ENCODE results near the gene NUDT3.
"Not testable (repeated sequence)": the region's sequence is repeated elsewhere in the genome, so short reads cannot be mapped to it uniquely, and the experiment has no call there.

NUDT3 gene

DNA sequence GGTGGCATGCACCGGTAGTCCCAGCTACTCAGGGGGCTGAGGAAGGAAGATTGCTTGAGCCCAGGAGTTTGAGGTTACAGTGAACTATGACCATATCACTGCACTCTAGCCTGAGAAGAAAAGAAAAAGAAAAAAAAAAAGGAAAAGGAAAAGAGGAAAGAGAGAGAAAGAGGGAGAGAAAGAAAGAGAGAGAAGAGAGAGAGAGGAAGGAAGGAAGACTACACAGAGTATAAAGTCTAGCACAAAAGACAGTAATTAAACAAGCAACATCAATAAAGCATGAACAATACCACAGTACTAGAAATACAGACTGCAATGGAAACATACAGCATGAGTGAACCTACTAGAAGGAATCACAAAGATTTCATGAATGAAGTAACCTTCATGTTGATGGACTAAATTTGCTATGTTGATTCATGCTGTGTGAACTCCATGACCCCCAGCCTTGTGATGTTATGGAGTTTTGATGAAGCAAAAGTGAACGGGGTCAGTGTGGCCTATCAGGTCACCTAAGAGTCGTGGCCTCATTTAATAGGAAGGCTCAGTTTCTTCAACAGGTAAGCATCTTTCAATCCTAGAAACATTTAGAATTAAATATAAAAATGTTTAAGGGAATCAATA lies 57.6 kb downstream of the NUDT3 start:
- TF ChIP-seq CTCF (IDR thresholded peaks at IDR 0.05; ENCODE audit: insufficient read depth, low read depth, low read length, missing control alignments), result no peak
- no peak for DNase-seq (ENCODE audit: low read depth)
- no peak overlapping the region for H3K4me3 ChIP-seq (ENCODE audit: low read length)

DNA sequence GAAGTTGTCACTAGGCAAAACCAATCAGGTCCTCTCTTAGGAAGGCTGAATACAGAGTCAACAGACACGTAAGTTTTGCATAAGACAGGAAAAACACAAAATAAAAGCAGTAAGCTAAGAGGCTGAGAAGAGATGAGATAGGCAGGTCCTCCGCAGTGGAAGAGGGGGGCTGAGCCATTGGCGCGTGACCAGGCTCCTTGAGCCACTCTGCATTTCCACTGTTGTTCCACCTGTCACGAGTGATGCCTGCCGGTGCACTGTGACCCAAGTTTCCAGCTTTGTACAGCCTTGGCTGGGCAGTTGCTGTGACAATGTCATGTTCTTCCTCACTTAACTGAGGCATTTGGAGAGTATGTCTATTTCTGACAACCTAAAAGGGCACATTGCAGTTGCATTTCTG lies 58.6 kb downstream of the NUDT3 start:
- no peak for TF ChIP-seq CTCF (IDR thresholded peaks at IDR 0.05; ENCODE audit: insufficient read depth, low read depth, low read length, missing control alignments)
- H3K4me3 ChIP-seq (ENCODE audit: low read length), result no peak overlapping the region
- DNase-seq (ENCODE audit: low read depth), result no peak

GRCh38 chr6:34332251-34333198 lies 59.9 kb downstream of the NUDT3 start:
- no peak overlapping the region for H3K4me3 ChIP-seq (ENCODE audit: low read length)
- DNase-seq (ENCODE audit: low read depth), result no peak
- TF ChIP-seq CTCF (IDR thresholded peaks at IDR 0.05; ENCODE audit: insufficient read depth, low read depth, low read length, missing control alignments), result no peak

DNA sequence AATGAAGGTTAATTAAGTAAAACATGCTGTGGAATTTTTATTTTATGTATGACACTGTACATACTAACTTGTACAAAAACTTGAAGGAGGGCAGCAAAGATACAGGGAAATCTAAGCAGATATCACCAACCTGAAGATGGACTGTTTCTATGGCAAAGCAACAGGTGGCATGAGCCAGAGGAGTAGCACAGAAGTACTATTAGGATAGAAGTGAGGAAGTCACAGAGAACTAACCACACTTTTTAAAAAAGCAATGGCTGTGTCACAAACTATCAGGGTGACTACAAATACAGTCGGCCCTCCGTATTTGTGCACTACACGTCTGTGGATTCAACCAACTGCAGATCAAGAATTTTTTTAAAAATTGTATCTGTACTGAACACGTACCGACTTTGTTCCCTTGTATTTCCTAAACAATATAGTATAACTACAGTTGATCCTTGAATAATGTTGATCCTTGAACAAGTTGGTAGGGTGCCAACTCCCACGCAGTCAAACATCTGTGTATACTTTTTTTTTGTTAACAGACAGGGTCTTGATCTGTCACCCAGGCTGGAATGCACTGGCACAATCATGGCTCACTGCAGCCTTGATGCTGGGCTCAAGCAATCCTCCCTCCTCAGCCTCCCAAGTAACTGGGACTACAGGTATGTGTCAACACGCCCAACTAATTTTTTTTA lies 61.0 kb downstream of the NUDT3 start:
- TF ChIP-seq CTCF (IDR thresholded peaks at IDR 0.05; ENCODE audit: insufficient read depth, low read depth, low read length, missing control alignments), result no peak
- H3K4me3 ChIP-seq (ENCODE audit: low read length), result no peak overlapping the region
- no peak for DNase-seq (ENCODE audit: low read depth)

DNA sequence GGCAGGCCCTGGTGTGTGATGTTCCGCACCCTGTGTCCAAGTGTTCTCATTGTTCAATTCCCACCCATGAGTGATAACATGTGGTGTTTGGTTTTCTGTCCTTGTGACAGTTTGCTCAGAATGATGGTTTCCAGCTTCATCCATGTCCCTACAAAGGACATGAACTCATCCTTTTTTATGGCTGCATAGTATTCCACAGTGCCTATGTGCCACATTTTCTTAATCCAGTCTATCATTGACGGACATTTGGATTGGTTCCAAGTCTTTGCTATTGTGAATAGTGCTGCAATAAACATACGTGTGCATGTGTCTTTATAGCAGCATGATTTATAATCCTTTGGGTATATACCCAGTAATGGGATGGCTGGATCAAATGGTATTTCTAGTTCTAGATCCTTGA lies 62.7 kb downstream of the NUDT3 start:
- not testable (repeated sequence) for H3K4me3 ChIP-seq (ENCODE audit: low read length); DNase-seq (ENCODE audit: low read depth)

- TF ChIP-seq CTCF (IDR thresholded peaks at IDR 0.05; ENCODE audit: insufficient read depth, low read depth, low read length, missing control alignments), result no peak
- H3K4me3 ChIP-seq (ENCODE audit: low read length), result no peak overlapping the region
- DNase-seq (ENCODE audit: low read depth), result no peak
These were observed 63.5 kb downstream of the NUDT3 start for GRCh38 chr6:34328969-34329368.

DNA sequence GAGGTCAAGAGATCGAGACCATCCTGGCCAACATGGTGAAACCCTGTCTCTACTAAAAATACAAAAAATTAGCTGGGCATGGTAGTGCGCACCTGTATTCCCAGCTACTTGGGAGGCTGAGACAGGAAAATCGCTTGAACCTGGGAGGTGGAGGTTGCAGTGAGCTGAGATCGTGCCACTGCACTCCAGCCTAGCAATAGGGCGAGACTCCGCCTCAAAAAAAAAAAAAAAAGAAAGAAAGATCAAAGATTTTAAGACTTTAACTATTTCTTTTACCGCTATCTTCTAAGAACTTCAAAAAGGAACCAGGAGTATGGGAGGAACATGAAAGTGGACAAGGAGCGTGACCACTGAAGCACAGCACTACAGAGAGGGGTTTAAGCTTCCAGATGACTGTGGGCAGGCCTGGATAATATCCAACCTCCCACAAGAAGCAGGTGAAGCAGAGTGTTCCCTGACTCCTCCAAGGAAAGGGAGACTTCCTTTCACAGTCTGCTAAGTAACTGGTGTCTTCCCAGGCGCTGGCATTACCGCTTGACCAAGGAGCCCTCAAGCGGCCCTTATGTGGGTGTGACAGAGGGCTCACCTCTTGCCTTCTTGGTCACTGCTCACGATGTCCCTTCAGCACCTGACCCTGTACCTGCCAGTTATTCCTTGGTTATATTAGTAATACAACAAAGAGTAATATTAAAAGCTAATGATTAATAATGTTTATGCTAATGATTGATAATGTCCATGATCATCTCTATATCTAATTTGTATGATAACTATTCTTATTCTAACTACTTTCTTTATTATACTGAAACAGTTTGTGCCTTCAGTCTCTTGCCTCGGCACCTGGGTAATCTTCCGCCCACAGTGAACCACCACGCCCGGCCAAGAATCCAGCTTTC lies 64.9 kb downstream of the NUDT3 start:
- not testable (repeated sequence) for DNase-seq (ENCODE audit: low read depth); H3K4me3 ChIP-seq (ENCODE audit: low read length)
